Measurements from ENCODE around the gene CDH13.

GRCh38 chr16:83835586-83836566 is 1209.1 kb downstream of the CDH13 start:
- no peak for TF ChIP-seq MXI1 (conservative IDR thresholded peaks at IDR 0.05; ENCODE audit: poor library complexity, severe bottlenecking)
- no peak for TF ChIP-seq CTCF (IDR thresholded peaks at IDR 0.05; ENCODE audit: poor library complexity, severe bottlenecking)
- no peak for TF ChIP-seq TAF1 (IDR thresholded peaks at IDR 0.05; ENCODE audit: low read depth)
- TF ChIP-seq POLR2AphosphoS5 (IDR thresholded peaks at IDR 0.05): no peak

Measured in neural cell (in vitro differentiated cells).